HepG2 (cell line): ENCODE measurements around the gene BAG5. TPM values are rescaled to one million over a fixed set of nuclear protein-coding genes. Genes with fewer than 3 reads are reported as not detected.
A peak's percentile ranks its signal among the peaks of the same experiment; 100 is the strongest.

Source experiments
- BHLHE40 ChIP-seq: IDR thresholded peaks from 2 replicates; pipeline ENCODE4 v1.6.1; 2011; ENCODE audit warnings: low read length, improper control_type of control experiment
- DDIT3 ChIP-seq: sonication (generic); formaldehyde crosslinking; IDR thresholded peaks from 2 replicates; pipeline ENCODE4 v1.4.0; 2020; ENCODE audit warnings: mild to moderate bottlenecking, missing genetic modification reagents
- KDM2A ChIP-seq: sonication (generic); formaldehyde crosslinking; IDR thresholded peaks from 2 replicates; pipeline ENCODE4 v1.4.0; 2020; ENCODE audit warnings: low read depth, missing genetic modification reagents, borderline replicate concordance
- MEIS2 ChIP-seq: sonication (generic); formaldehyde crosslinking; IDR thresholded peaks from 2 replicates; pipeline ENCODE4 v1.9.0; 2021; ENCODE audit warnings: mild to moderate bottlenecking, missing genetic modification reagents
- MYC ChIP-seq: sonication (generic); formaldehyde crosslinking; IDR thresholded peaks from 2 replicates; pipeline ENCODE4 v1.9.0; 2021; ENCODE audit warnings: missing genetic modification reagents, borderline replicate concordance
- POLR2A ChIP-seq, 2 experiments: IDR thresholded peaks; 2 replicates each; pipeline ENCODE4 v1.6.1; 2011; ENCODE audit warnings: low read depth in 2 of 2, low read length in 2 of 2, mild to moderate bottlenecking in 1 of 2, moderate library complexity in 1 of 2; ENCODE audit not compliant: insufficient read depth in 1 of 2
- PREB ChIP-seq: sonication (generic); formaldehyde crosslinking; IDR thresholded peaks from 2 replicates; pipeline ENCODE4 v1.4.0; 2020; ENCODE audit warnings: missing genetic modification reagents
- RARG ChIP-seq: sonication (generic); formaldehyde crosslinking; IDR thresholded peaks from 2 replicates; pipeline ENCODE4 v1.4.0; 2020; ENCODE audit warnings: low read depth, mild to moderate bottlenecking, missing genetic modification reagents
- THAP9 ChIP-seq: sonication (generic); formaldehyde crosslinking; IDR thresholded peaks from 2 replicates; pipeline ENCODE4; 2020; ENCODE audit warnings: missing genetic modification reagents, mild to moderate bottlenecking, borderline replicate concordance
- ZHX2 ChIP-seq, 2 experiments: sonication (generic) in 1 of 2; formaldehyde crosslinking in 1 of 2; IDR thresholded peaks; 2 replicates each; pipeline versions ENCODE4 v1.6.1 to v1.9.0; 2014 to 2022; ENCODE audit warnings: antibody characterized with exemption in 1 of 2, borderline replicate concordance in 1 of 2, inconsistent platforms in 1 of 2, low read depth in 1 of 2, missing genetic modification reagents in 1 of 2
- ZNF552 ChIP-seq: sonication (generic); formaldehyde crosslinking; IDR thresholded peaks from 2 replicates; pipeline ENCODE4 v1.9.0; 2022; ENCODE audit warnings: missing genetic modification reagents, mild to moderate bottlenecking, borderline replicate concordance
- ZSCAN25 ChIP-seq: sonication (generic); formaldehyde crosslinking; IDR thresholded peaks from 2 replicates; pipeline ENCODE4 v1.8.0; 2022; ENCODE audit warnings: mild to moderate bottlenecking, missing genetic modification reagents
- polyA plus RNA-seq, 8 experiments: library from polyadenylated mRNA; depleted of rRNA in 3 of 8; stranded (reverse) in 7 of 8; unstranded in 1 of 8; fragments of >200 nt; fragmentation: Illumina TruSeq in 4 of 8; extraction: Trizol in 4 of 8; gene quantifications; 2 replicates each; pipeline versions ENCODE4 v1.2.1 to v1.2.3, GENCODE V29; 2011 to 2016; ENCODE audit warnings: low read depth in 4 of 8, missing spikeins in 1 of 8, mixed read lengths in 1 of 8; ENCODE audit not compliant: insufficient read depth in 1 of 8
- total RNA-seq, 5 experiments: library from RNA; depleted of rRNA; stranded (reverse); fragments of >200 nt; fragmentation: Illumina TruSeq; extraction: Trizol; gene quantifications; 2 replicates each; pipeline ENCODE4 v1.2.3, GENCODE V29; 2016; ENCODE audit warnings: low read depth in 1 of 5

The BAG5 gene
- total and polyA plus RNA-seq, 2 of the 13 experiments (the other 11 are each of a cell fraction or from before 2014, with no cell fraction given), result 3.5 to 21.0 TPM

GRCh38 chr14:103512701-103513611, 49.5 kb downstream of the BAG5 start (continued):
- TF ChIP-seq ZHX2 (IDR thresholded peaks at IDR 0.05; ENCODE audit: low read depth), result no peak
- TF ChIP-seq ZHX2 (CRISPR knock-in tag; IDR thresholded peaks at IDR 0.05; ENCODE audit: borderline replicate concordance), result no peak
- TF ChIP-seq BHLHE40, result peak; percentile 44; the same call in 1 of the 2 replicates
- TF ChIP-seq MEIS2 (CRISPR knock-in tag), result no peak
- peak; percentile 16; the same call in 1 of the 2 replicates for TF ChIP-seq KDM2A (CRISPR knock-in tag)
- no peak for TF ChIP-seq RARG (CRISPR knock-in tag)
- peak; percentile 63; the same call in 1 of the 2 replicates for TF ChIP-seq ZSCAN25 (CRISPR knock-in tag)
- TF ChIP-seq THAP9, result no peak
- TF ChIP-seq ZNF552, result no peak
- TF ChIP-seq DDIT3 (CRISPR knock-in tag), result no peak
- TF ChIP-seq MYC (CRISPR knock-in tag), result 0 out of 2 replicates have a peak, but pooled peaks have one; percentile 21
- peak in 1 of 2 experiments; percentile 22; a peak in 1 of 4 replicates for TF ChIP-seq POLR2A (IDR thresholded peaks at IDR 0.05; ENCODE audit: insufficient read depth in 1 of 2, low read depth in 2 of 2, low read length in 2 of 2)
- no peak for TF ChIP-seq PREB (CRISPR knock-in tag)
- TF ChIP-seq, all 625 proteins: peak for 7
